Endothelial cell of umbilical vein (primary cell): ENCODE data around the gene FHOD3. TPM values are rescaled to one million over a fixed set of nuclear protein-coding genes. Genes with fewer than 3 reads are reported as not detected.

Experiments
- BruUV-seq: library from RNA; stranded (reverse); fragments of 400-500 nt; replicated peaks from 2 replicates; lab custom pipeline; 2021; lab: Mats Ljungman, UMichigan
- CTCF ChIA-PET: fragments of 300-600, 350-600 bp; sonication (Branson Sonifier 250); formaldehyde crosslinking; loops from one replicate; lab custom pipeline; 2021; ENCODE audit warnings: antibody characterized with exemption, inconsistent platforms; lab: Charles Lee
- POLR2A ChIA-PET: fragments of 300-600, 350-600 bp; sonication (Branson Sonifier 250); formaldehyde crosslinking; loops from one replicate; lab custom pipeline; 2021; ENCODE audit warnings: antibody characterized with exemption, inconsistent platforms; lab: Charles Lee
- DNase-seq: peaks from one replicate; pipeline ENCODE4 v3.0.0-alpha.2; 2011; ENCODE audit warnings: low read depth, low spot score
- FAIRE-seq: peaks from 2 replicates; lab custom pipeline; 2011; peaks lifted over from hg19 to GRCh38; lab: Jason Lieb, UNC
- H2AFZ ChIP-seq: 2 replicates; pipeline ENCODE4 v1.6.0; 2012; ENCODE audit warnings: low read depth, low read length, control low read depth, inconsistent platforms
- H3K27ac ChIP-seq: 2 replicates; pipeline ENCODE4 v1.5.1; 2011; ENCODE audit warnings: low read depth, mild to moderate bottlenecking, control low read depth, low read length, moderate library complexity; ENCODE audit not compliant: insufficient read depth
- H3K27me3 ChIP-seq, 2 experiments: 2 replicates each; pipeline versions ENCODE4 v1.6.0 to v1.6.1; 2011; ENCODE audit warnings: low read length in 2 of 2, mixed read lengths in 1 of 2; ENCODE audit not compliant: control insufficient read depth in 2 of 2, insufficient read depth in 2 of 2
- H3K36me3 ChIP-seq, 2 experiments: 2 replicates in 1 of 2; 3 replicates in 1 of 2; pipeline ENCODE4 v1.5.1; 2011; ENCODE audit warnings: low read length in 2 of 2, mild to moderate bottlenecking in 1 of 2, moderate library complexity in 1 of 2; ENCODE audit not compliant: control insufficient read depth in 2 of 2, insufficient read depth in 2 of 2; ENCODE audit errors: extremely low read depth in 1 of 2
- H3K4me1 ChIP-seq: 3 replicates; pipeline ENCODE4 v1.5.1; 2011; ENCODE audit warnings: mild to moderate bottlenecking, low read length; ENCODE audit not compliant: control insufficient read depth, insufficient read depth; ENCODE audit errors: extremely low read depth
- H3K4me2 ChIP-seq: 2 replicates; pipeline ENCODE4 v1.6.1; 2011; ENCODE audit warnings: low read length, control low read depth, mixed read lengths; ENCODE audit not compliant: insufficient read depth
- H3K4me3 ChIP-seq, 3 experiments: fragments of 200-600 bp in 1 of 3; sonication (generic), shearing (Covaris generic) in 1 of 3; replicated peaks in 1 of 3; 2 replicates each; pipeline ENCODE4 v1.5.1; 2011 to 2016; ENCODE audit warnings: control low read depth in 3 of 3, low read length in 3 of 3, mild to moderate bottlenecking in 2 of 3, inconsistent platforms in 1 of 3, low read depth in 1 of 3, moderate library complexity in 1 of 3; ENCODE audit not compliant: insufficient read depth in 1 of 3
- H3K79me2 ChIP-seq: 2 replicates; pipeline ENCODE4 v1.6.0; 2012; ENCODE audit warnings: low read length, inconsistent platforms; ENCODE audit not compliant: control insufficient read depth, insufficient read depth
- H3K9ac ChIP-seq: replicated peaks from 2 replicates; pipeline ENCODE3; 2011; ENCODE audit warnings: low read length, control low read depth; ENCODE audit not compliant: insufficient read depth; ENCODE audit errors: extremely low read depth
- H3K9me1 ChIP-seq: replicated peaks from 3 replicates; pipeline ENCODE4 v1.6.0; 2011; ENCODE audit warnings: mild to moderate bottlenecking, low read length; ENCODE audit not compliant: control insufficient read depth, insufficient read depth; ENCODE audit errors: extremely low read depth
- H3K9me3 ChIP-seq: replicated peaks from 2 replicates; pipeline ENCODE4 v1.5.1; 2012; ENCODE audit warnings: low read length, inconsistent platforms; ENCODE audit not compliant: control insufficient read depth, insufficient read depth
- H4K20me1 ChIP-seq: replicated peaks from 2 replicates; pipeline ENCODE3; 2011; ENCODE audit warnings: mild to moderate bottlenecking, low read length; ENCODE audit not compliant: control insufficient read depth, insufficient read depth; ENCODE audit errors: extremely low read depth
- CTCF ChIP-seq, 2 donors: IDR thresholded peaks; 1 replicate in 1 of 2; 2 replicates in 1 of 2; pipeline ENCODE4 v1.5.1; 2011; ENCODE audit warnings: low read length in 2 of 2, mild to moderate bottlenecking in 2 of 2, moderate library complexity in 2 of 2, control low read depth in 1 of 2, inconsistent platforms in 1 of 2, low read depth in 1 of 2; ENCODE audit not compliant: insufficient read depth in 1 of 2; ENCODE audit errors: extremely low read depth in 1 of 2
- EZH2 ChIP-seq: IDR thresholded peaks from 2 replicates; pipeline ENCODE4 v1.6.1; 2012; ENCODE audit warnings: borderline replicate concordance, low read depth, mild to moderate bottlenecking, moderate library complexity, low read length, inconsistent platforms; ENCODE audit not compliant: severe bottlenecking
- FOS ChIP-seq: IDR thresholded peaks from 2 replicates; pipeline ENCODE4 v1.6.1; 2011; ENCODE audit warnings: mild to moderate bottlenecking, low read length, moderate library complexity, borderline replicate concordance; ENCODE audit not compliant: insufficient read depth
- GATA2 ChIP-seq: IDR thresholded peaks from 2 replicates; pipeline ENCODE4 v1.7.0; 2011; ENCODE audit warnings: low read depth, mild to moderate bottlenecking, moderate library complexity, mixed read lengths, low read length; ENCODE audit not compliant: insufficient read length, insufficient read depth
- JUN ChIP-seq: IDR thresholded peaks from 2 replicates; pipeline ENCODE4 v1.6.1; 2011; ENCODE audit warnings: borderline replicate concordance, low read depth; ENCODE audit not compliant: insufficient read length, insufficient read depth
- MAX ChIP-seq: IDR thresholded peaks from 2 replicates; pipeline ENCODE4 v1.6.1; 2011; ENCODE audit not compliant: insufficient read depth, insufficient read length
- MYC ChIP-seq: IDR thresholded peaks from one replicate; pipeline ENCODE4 v1.6.1; 2011; ENCODE audit warnings: mild to moderate bottlenecking, low read depth, low read length
- POLR2A ChIP-seq: IDR thresholded peaks from 2 replicates; pipeline ENCODE4 v1.6.1; 2012; ENCODE audit warnings: low read depth, mild to moderate bottlenecking, control low read depth, low read length
- POLR2AphosphoS5 ChIP-seq: IDR thresholded peaks from 2 replicates; pipeline ENCODE4 v1.6.1; 2012; ENCODE audit warnings: low read depth, mild to moderate bottlenecking, control low read depth, low read length, moderate library complexity; ENCODE audit not compliant: insufficient read depth
- dilution Hi-C: fragments of 300-500 bp; cut with MboI; formaldehyde crosslinking; loops from one replicate; pipeline ENCODE4 v1.15.0; 2019; ENCODE audit warnings: low sequenced_read_pairs; ENCODE audit not compliant: extremely low pct_ligation_motif_present
- intact Hi-C: fragments of 100-400 bp; cut with micrococcal nuclease; formaldehyde crosslinking; loops from one replicate; pipeline ENCODE4 v1.10.0; 2022
- polyA plus RNA-seq, 4 experiments: library from polyadenylated mRNA; depleted of rRNA in 3 of 4; stranded (reverse) in 3 of 4; unstranded in 1 of 4; fragments of >200 nt; gene quantifications; 2 replicates each; pipeline versions ENCODE4 v1.2.1 to v1.2.3, GENCODE V29; 2011 to 2012; ENCODE audit warnings: missing spikeins in 1 of 4
- total RNA-seq: library from RNA; stranded (reverse); gene quantifications from 2 replicates; pipeline ENCODE4 v1.2.3, GENCODE V29; 2021

The FHOD3 gene
- total and polyA plus RNA-seq, 2 donors (not counting 3 experiments of a cell fraction or from before 2014, with no cell fraction given), result 0.06 to 1.5 TPM

- no peaks in the 10 kb centered on the region for H3K79me2 ChIP-seq
- H3K4me2 ChIP-seq, result no peak overlapping the region
- ChIA-PET POLR2A (no interaction called here), CTCF (interaction anchor here (1.2 kb wide), 1 partner anchor 13 kb away, joined by 5 read pairs; no protein-coding TSS in a partner anchor)
- no peak overlapping the region for H3K27ac ChIP-seq
- intact Hi-C loops, result no loop called here
- TF ChIP-seq POLR2A (no peak), MYC (no peak), JUN (no peak), FOS (no peak), CTCF (IDR thresholded peaks at IDR 0.05; ENCODE audit: extremely low read depth in 1 of 2, insufficient read depth in 1 of 2, low read depth in 1 of 2, low read length in 2 of 2) (no peak), GATA2 (no peak), EZH2 (no peak), MAX (no peak), POLR2AphosphoS5 (no peak)
- no peak overlapping the region for H3K4me3 ChIP-seq
- no peaks in the 10 kb centered on the region for H4K20me1 ChIP-seq
- dilution Hi-C loops, result no loop called here
- H3K4me1 ChIP-seq, result no peaks in the 10 kb centered on the region
- no peaks in the 10 kb centered on the region for H3K36me3 ChIP-seq
- no peaks in the 10 kb centered on the region for H3K27me3 ChIP-seq
- H3K9ac ChIP-seq, result no peak overlapping the region
- FAIRE-seq, result no peak
- no peaks in the 10 kb centered on the region for H3K9me1 ChIP-seq
- no peak for DNase-seq
- no TSS peak for BruUV-seq
- no peaks in the 10 kb centered on the region for H3K9me3 ChIP-seq
- H2AFZ ChIP-seq, result no peak overlapping the region
These were observed 260.7 kb downstream of the FHOD3 start for GRCh38 chr18:36558234-36558633.
